NCI-H1048 (cell line): Measurements from ENCODE around the gene OR52H1.

Experiments used
- DNase-seq: peaks from one replicate; lab custom pipeline; 2025; lab: John Stamatoyannopoulos, UW

The OR52H1 gene

DNA sequence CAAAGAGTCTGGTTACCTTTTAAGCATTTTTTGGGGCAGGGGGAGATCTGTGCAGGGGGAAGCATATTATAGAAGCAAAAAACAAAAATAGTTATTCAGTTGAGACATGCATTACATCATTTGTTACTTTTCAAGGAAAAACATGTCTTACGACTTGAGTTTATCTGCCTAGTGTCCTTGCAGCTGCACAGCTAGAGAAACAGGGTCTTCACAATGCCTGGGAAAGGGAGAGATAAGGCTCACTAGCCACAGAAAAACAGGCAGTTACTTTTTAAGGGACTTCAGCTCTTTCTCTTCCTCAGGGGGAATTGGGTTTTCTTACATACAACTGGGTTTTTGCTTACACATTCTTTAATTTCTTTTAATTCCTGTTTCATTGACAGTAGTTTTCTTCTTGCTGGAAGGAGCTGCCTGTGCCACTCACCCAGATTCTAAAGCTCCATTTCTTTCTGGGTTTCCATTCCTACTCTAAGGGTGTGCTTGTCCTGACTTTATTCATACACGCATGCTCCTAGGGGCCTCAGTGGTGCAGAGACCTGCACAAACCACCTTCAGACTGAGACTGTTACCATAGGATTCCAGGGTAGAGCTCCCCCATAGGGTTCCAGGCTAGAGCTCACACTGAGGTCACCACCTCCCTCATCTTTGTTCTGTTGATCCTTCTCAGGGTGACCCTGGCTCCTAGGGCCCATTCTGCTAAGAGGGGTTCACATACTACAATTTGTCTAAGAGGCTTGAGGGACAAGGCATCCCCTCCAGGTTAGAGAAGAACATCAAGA is 17.1 kb downstream of the OR52H1 start:
- DNase-seq: no peak

DNA sequence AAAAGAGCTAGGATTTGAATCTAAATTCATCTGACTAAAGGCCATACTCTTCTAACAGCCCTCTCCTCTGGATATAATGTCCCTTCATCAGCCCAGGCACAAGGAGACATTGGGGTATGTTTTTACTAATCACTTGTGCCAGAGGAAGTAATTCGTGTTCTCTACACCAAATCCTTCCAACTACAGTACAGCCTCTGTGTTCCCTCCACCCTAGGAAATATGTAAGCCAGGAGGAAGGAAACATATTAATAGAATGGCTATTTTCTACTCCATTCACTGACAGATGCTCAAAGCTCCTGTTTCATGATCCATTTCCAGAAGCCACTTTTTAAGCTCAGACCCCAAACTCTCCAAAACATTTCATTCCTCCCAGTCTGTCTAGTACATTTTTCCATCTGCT is 19.8 kb downstream of the OR52H1 start:
- DNase-seq: no peak

DNA sequence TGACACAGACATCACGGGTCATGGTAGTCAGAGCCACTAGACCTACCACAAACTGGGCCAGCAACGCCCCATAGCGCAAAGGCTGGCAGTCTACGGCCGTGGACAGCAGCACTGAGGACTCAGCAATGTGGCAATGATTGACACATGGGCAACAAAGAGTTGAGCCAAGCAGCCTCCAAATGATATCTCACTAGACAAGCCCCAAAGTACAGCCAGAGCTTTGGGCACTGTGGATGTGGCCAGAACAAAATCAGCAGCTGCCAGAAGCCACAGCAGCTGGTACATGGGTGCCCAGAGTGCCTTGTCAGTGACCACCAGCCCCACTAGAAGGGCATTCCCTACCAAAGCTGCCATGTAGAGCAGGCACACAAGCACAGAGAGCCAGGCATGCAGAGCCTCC is 20.6 kb downstream of the OR52H1 start:
- no peak for DNase-seq

DNA sequence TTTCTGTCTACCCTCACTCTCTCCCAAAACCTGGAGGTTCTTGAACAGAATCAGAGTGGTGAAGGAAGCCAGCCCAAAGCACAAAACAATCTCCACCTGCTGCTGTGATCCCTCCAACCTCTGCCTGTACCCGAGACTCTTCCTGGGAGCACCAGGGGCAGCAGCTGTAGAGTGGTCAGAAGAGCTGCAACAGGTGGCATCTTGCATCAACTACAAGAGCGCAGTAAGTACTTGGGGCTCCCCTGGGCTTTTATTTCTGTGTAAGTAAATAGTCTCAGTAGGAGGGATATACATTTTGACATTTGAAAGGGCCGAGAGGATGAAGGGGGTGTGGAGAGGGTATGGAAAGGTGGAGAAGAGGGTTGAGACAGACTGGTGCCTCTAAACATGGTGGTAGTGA is 23.6 kb downstream of the OR52H1 start:
- DNase-seq: no peak

DNA sequence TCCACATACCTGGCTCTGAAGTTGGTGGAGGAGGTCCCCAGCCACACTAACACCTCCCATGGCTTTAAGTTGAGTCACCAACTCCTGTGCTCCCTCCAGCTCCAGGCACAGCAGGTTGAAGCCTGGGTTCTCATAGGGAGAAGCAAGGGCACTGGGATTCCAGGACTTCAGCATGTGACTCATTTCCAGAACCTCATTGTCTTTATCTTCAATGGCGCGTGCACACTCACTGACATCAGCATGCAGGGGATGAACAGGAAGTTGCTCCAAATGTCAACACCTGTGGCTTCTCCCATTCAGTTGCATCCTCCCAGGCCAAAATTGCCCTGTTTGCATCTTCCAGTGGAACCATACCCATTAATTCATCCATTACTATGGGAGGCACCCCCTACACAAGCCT is 26.0 kb downstream of the OR52H1 start:
- DNase-seq: no peak

DNA sequence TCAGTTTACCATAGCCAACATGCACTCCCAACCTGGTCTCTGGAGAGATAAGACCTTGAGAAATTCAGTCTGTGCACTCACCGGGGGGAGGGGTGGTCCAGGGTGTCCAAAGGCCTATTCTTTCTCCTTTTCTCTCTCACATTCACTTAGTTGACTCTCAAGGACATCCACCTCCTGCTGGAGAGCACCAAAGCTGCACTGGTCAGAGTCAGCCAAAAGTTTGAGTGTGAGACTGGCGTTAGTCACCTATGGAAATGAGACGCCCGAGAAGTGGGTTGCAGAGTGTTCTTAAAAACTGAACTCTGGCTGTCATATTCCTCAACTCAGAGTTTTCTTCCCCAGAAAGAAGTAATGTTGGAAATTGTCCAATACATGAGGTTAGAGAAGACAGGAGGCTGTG is 26.8 kb downstream of the OR52H1 start:
- no peak for DNase-seq

DNA sequence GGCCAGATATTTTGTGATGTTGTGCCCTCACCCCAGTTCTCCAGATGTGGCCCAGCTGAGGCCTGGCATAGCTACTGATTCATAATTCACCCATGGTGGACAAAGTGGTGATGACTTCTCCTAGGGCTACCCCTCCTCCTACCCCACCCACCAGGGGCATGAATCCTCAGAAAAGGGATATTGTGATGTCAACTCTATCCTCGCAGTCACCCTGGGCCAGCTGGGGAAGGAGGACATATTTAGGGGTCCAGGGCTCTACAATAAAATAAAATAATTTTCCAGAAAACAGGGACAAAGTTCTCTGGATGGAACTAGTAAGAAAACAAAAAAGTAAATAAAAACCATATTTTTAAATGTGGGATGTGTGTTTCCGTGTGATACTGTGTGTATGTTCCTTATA is 31.7 kb downstream of the OR52H1 start, which contains the start of gene UBQLNL:
Gene UBQLNL, minus strand, starts transcription at position 101 of the 400 bp plus-strand sequence. CDS start 258 bp downstream, outside the sequence.
- DNase-seq: no peak

DNA sequence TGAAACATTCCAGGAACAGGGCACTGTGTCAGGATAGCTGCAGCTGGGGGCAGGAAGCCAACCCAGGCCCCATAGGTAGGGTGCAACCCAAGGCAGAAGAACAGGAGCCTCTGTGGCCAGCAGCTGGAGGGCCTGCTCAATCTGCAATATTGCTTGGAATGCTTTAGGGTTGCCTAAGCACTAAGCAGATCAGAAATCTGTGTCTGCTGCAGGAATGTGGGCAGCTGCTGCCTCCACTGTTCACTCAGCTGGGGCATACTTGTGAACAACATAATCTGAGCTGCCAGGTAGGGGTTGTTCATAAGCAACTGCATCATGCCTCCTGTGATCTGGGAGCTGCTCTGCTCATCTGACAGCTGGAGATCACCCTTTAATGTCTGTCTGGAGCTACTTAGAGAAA is 33.5 kb downstream of the OR52H1 start:
- DNase-seq: no peak

DNA sequence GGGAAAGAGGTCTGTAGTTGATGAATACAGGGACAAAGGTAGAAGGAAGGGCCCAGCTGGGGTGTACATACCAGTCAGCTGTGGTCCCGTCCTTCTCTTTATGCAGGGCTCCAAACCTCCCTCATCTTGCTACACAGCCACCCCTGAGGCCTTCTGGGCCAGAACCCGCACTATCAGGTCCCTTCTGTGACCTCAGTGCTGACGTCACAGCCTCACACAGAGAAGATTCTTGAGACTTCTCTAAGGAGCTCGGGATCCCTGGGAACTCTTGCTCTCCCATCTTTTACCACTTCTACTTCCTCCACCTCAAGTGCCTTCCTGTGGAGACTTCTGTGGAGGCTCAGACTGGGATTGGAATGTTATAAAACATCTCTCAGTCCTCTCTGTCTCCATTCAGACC is 38.5 kb downstream of the OR52H1 start, which contains the start of gene UBQLN3:
Gene UBQLN3, minus strand, starts transcription at position 155 of the 400 bp plus-strand sequence. CDS start 399 bp downstream, outside the sequence.
- no peak for DNase-seq

DNA sequence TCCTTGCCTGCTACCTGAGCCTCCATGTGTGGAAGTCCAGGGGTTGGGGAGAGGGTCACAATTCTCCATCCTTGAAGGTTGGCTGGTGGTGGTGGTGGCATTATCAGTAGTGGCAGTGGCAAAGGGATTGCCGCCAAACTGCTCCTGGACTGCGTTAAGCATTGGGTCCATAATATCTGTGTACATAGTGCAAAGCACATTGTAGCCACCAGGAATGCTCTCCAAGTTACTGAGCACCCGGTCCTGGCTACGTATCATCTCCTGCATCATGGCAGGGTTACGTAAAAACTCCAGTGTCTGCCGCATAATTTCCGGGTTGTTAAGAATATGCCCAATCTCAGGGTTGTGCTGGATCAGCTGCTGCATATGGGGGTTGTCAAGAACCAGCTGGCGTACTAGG is 39.7 kb downstream of the OR52H1 start:
- DNase-seq: no peak

DNA sequence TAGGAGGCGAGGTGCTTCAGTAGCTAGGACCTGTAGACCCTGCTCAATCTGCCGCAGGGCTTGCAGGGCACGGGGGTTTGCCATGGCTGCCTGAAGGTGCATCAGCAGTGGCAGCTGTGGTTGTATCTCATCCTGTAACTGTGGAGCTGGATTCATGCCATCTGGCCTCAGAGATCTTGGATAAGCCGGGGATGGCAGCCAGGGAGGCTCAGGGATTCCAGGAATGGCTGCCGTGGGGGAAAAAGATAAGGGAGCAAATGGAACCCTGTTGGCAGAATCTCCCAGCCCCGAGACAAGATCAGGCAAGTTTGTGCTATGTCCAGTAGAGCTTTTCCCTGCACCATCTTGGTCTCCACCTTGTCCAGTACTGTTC is 40.4 kb downstream of the OR52H1 start:
- DNase-seq: no peak

DNA sequence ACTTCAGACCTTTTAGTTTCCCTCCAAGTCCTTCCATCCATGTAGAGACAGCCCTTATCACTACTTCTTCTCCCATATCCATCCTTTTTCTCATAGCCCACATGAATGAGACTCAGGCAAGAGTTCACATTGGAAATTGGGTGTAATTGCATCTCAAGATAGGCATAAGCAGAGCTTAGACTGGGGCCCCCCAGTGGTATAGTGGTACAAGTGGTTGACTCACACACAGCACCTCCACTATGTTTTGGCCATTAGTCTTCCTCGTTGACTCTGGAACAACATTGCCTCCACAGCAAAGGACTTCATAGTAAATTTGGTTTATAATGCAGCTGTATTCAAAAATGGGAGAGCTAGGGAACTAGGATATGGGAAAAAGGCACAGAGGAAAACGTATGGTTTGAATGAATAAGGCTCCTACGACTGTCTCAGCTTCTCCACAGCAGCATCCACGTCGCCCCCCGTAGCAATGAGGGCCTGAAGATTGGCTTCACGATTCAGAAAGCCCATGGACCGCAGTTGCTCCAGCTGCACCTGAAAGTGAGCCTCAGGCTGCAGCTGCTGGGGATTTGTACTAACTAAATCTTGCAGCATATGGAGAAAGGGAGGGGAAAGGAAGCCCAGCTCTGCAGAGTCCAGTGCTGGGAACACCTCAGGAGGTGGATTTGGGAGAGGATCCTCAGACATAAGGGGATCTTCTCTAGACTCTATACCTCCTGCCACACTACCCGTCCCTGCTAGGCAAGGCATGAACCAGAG is 41.0 kb downstream of the OR52H1 start:
- no peak for DNase-seq

DNA sequence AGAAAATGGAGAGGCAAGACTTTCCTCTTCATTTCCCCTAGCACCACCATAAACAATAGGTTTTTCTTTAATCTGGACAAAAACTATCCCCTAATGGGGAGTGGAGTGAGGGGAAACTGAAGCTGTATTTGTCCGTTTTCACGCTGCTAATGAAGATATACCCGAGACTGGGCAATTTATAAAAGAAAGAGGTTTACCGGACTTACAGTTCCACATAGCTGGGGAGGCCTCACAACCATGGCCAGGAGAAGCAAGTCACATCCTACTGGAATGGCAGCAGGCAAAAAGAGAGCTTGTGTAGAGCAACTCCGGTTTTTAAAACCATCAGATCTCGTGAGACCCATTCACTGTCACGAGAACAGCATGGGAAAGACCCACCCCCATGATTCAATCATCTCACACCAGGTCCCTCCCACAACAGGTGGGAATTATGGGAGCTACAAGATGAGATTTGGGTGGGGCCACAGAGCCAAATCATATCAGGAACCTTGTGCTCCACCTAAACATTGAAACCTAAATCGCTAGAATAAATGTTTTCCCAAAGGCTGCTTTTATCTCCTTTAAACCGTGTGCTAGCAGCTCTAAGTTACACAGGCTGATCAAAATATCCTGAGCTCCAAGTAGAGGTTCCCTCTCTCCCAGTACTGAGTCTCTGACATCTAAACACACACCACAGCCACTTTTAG is 42.8 kb downstream of the OR52H1 start:
- DNase-seq: no peak

DNA sequence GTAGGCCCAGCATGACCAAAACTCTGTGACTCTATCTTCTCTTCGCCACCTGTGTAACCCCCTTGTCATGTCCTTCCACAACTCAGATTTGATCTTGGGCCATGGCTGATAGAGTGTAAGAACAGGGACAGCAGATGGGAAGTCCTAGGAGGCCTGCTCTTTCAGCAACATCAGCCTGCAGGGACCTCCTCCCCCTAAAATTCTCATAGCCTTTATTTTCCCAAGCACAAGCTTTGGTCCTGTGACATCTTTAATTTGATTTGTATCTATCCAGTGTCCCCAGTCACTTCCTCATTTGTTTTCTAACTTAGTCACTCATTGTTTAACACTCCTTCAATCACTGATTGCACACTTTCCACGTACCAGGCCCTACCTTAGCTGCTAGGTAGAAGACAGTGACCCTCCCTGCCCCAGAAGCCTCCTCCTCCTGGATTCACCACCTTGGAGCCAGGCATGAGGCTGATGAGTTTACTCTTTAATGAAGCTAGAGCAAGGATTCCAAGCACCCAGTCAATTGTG is 43.9 kb downstream of the OR52H1 start:
- no peak for DNase-seq

DNA sequence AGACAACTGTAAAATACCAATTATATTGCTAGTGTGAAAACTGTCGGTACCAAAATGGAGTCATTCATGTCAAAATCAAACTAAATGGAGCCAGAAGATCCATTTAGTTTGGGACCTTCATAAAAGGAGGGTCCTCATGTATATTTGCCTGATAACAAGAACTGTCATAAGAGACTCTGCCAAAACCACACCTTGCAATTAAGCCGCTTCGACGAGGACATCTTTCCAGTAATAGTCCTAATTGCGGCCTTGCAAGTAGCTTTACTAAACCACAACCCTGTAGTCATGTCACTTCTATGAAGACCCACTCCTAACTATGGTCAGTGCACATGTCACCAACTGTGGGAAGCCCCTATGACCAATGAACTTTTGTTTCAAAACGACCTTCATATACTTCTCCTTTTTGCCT is 47.9 kb downstream of the OR52H1 start:
- DNase-seq: no peak

DNA sequence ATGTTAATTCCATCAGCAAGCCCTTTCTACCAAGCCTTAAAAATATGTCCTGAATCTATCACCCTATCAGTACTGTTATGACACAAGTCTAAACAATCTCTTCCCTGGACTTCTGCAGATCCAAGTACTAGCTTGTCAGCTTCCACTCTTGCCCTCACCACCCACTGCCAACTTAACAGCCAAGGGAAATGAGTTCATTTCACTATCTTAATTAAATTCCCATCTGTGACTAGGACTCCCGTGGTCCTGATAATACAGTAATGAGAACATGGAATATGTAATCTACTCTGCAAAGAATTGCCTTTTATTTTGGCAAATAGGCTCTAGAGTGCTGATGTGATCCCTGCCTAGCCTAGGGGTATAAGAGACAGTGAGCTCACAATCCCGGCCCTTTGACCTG is 48.7 kb downstream of the OR52H1 start:
- no peak for DNase-seq
